Astrocyte of the cerebellum (primary cell): Measurements from ENCODE around the gene AP2B1.

Experiments
- DNase-seq: peaks from one replicate; pipeline ENCODE4 v3.0.0-alpha.2; 2011; ENCODE audit warnings: low read depth
- H3K4me3 ChIP-seq: 2 replicates; pipeline ENCODE4 v1.5.1; 2011; ENCODE audit warnings: mild to moderate bottlenecking, low read depth, low read length, moderate library complexity
- in situ Hi-C: cut with HindIII; loops from 2 replicates; pipeline ENCODE4 v1.10.0; 2017; ENCODE audit warnings: low sequenced_read_pairs
- TF ChIP-seq, protein P1 (sequence below): IDR thresholded peaks from 2 replicates; pipeline ENCODE4 v1.5.1; 2012; ENCODE audit warnings: low read length, low read depth, moderate library complexity, mild to moderate bottlenecking; ENCODE audit errors: missing control alignments

The AP2B1 gene

GRCh38 chr17:35705705-35706104 is 118.6 kb downstream of the AP2B1 start:
- TF ChIP-seq, protein P1, sequence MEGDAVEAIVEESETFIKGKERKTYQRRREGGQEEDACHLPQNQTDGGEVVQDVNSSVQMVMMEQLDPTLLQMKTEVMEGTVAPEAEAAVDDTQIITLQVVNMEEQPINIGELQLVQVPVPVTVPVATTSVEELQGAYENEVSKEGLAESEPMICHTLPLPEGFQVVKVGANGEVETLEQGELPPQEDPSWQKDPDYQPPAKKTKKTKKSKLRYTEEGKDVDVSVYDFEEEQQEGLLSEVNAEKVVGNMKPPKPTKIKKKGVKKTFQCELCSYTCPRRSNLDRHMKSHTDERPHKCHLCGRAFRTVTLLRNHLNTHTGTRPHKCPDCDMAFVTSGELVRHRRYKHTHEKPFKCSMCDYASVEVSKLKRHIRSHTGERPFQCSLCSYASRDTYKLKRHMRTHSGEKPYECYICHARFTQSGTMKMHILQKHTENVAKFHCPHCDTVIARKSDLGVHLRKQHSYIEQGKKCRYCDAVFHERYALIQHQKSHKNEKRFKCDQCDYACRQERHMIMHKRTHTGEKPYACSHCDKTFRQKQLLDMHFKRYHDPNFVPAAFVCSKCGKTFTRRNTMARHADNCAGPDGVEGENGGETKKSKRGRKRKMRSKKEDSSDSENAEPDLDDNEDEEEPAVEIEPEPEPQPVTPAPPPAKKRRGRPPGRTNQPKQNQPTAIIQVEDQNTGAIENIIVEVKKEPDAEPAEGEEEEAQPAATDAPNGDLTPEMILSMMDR = no peak
- in situ Hi-C loops = no loop called here
- H3K4me3 ChIP-seq = no peak overlapping the region
- DNase-seq = no peak

DNA sequence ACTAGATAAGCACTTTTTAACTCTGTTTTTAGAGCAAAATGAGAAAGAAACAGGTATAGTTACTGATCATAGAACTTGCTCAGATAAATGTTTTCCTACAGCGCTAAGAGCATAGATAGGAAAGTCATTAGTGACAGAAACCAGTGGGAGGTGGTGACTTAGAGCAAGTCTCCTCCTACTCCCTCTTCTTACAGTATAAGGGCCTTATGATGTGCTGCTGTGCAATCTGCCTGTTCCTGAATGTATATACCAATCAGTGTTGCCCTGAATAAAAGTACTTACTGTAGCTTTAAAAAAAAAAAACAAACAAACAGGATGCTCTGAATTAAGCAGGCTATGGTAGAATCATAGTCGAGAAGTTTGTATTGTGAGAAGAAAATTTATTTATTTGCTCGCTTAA is 121.0 kb downstream of the AP2B1 start:
- H3K4me3 ChIP-seq = no peak overlapping the region
- TF ChIP-seq, protein P1 = no peak
- in situ Hi-C loops = no loop called here
- DNase-seq = no peak

DNA sequence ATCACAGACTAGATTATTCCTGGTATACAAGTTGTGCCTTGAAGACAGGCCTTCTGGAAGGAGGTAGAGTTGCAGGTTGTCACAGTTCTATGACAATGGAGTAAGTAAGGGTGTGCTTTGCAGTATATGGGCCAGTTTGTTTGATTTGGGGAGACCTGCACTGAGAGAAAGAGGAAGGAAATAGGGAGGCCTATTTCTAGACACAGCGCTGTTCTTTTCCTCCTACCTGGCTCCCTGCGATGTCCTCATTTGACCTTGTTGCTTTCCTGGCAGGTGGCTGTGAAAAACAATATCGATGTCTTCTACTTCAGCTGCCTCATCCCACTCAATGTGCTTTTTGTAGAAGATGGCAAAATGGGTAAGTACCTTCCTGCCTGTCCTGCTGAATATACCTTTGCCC is 121.8 kb downstream of the AP2B1 start:
- TF ChIP-seq, protein P1 = no peak
- DNase-seq = no peak
- in situ Hi-C loops = no loop called here
- H3K4me3 ChIP-seq = no peak overlapping the region

DNA sequence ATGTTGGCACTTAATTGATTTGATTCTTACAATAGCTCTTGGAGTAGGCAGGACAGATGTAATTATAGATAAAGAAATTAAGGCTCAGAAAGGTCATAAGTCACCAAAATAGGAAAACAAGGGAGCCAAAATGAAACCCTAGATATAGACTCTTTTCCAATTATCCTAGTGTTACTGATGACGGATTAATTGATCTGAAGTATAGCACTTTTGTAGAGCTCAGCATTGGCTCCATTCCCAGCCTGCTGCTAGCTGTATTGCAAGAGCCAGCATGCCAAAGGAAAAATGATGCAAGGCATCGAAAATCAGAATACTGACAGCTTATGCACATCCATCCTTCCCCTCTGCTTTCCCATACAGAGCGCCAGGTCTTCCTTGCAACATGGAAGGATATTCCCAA is 122.8 kb downstream of the AP2B1 start:
- TF ChIP-seq, protein P1 = no peak
- no peak for DNase-seq
- in situ Hi-C loops = no loop called here
- no peak overlapping the region for H3K4me3 ChIP-seq

- no peak for DNase-seq
- H3K4me3 ChIP-seq = no peak overlapping the region
- in situ Hi-C loops = no loop called here
- TF ChIP-seq, protein P1 = no peak
These were observed 123.8 kb downstream of the AP2B1 start for GRCh38 chr17:35710950-35711349.

- in situ Hi-C loops = no loop called here
- peak; percentile 95 for DNase-seq
- TF ChIP-seq, protein P1 = no peak
- H3K4me3 ChIP-seq = no peak overlapping the region
These were observed 126.1 kb downstream of the AP2B1 start for GRCh38 chr17:35713069-35713728.
